ENCODE results near the gene LRP1.

DNA sequence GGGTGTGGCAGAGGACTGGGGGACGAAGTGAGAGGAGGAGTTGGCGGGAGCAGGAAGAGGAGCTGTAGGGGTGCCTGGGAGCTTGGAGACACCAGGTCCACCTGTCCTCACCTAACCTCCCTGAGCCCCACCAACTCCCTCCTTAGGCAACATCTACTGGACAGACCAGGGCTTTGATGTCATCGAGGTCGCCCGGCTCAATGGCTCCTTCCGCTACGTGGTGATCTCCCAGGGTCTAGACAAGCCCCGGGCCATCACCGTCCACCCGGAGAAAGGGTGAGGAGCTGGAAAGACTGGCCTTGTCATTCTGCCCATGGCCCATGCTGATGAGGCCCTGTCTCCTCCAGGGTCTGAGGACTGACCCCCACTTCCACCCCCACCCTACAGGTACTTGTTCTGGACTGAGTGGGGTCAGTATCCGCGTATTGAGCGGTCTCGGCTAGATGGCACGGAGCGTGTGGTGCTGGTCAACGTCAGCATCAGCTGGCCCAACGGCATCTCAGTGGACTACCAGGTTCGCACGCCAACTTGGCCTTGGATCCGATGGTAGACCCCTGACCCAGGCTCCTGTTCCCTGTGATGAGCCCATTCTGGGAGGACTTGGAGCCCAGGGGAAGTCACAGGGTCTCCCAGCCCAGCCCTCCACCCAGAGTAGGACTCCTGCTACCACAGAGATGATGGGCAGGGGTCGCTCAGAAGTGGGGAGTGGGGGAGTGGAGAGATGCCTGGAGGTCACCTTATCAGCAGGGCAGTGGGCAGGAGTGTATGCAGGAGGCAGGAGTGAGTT is 55.8 kb downstream of the LRP1 start:
- no peak for TF ChIP-seq EZH2phosphoT487 (IDR thresholded peaks at IDR 0.05; ENCODE audit: low read depth)
- no peak for TF ChIP-seq CTCF (IDR thresholded peaks at IDR 0.05; ENCODE audit: low read depth, low read length)

Measured in OCI-LY3 (cell line).